ENCODE results near the gene HCN1.

GRCh38 chr5:45568813-45569212, 127.4 kb downstream of the HCN1 start:
- TF ChIP-seq TAF7 (optimal IDR thresholded peaks at IDR 0.05; ENCODE audit: borderline replicate concordance, low read depth, low read length) (no peak), SAP30 (IDR thresholded peaks at IDR 0.05; ENCODE audit: insufficient read depth, insufficient replicate concordance, low read length) (no peak), JUND (IDR thresholded peaks at IDR 0.05; ENCODE audit: low read length) (no peak), EZH2 (IDR thresholded peaks at IDR 0.05; ENCODE audit: low read depth, low read length, severe bottlenecking) (no peak), RBBP5 (IDR thresholded peaks at IDR 0.05; ENCODE audit: borderline replicate concordance, low read depth, low read length) (no peak), POLR2A (IDR thresholded peaks at IDR 0.05; ENCODE audit: control extremely low read depth in 1 of 2, low read depth in 2 of 2, low read length in 2 of 2) (no peak), CTCF (IDR thresholded peaks at IDR 0.05; ENCODE audit: control extremely low read depth in 1 of 3, insufficient read depth in 1 of 3, low read depth in 1 of 3, low read length in 3 of 3) (no peak), NRF1 (IDR thresholded peaks at IDR 0.05; ENCODE audit: low read depth, low read length) (no peak), KDM5A (IDR thresholded peaks at IDR 0.05; ENCODE audit: low read length) (no peak)

Data from H1 (cell line).